ENCODE data around the gene ABCB7.

DNA sequence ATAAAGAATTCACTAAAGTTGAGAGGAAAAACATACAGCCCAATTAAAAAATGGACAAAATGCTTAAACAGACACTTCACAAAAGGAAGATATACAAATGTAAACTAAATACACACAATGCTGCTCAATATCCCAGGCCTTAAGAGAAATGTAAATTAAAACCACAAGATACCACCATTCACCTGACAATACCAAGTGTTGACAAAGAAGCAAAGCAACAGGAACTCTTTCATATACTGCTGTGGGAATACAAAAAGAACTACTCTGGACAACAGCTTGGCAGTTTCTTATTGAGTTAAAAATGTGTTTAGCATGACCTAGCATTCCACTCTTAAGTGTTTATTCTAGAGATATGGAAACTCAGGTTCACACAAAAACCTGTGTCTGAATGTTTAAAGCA lies 71.3 kb downstream of the ABCB7 start:
- TF ChIP-seq POLR2A (IDR thresholded peaks at IDR 0.05; ENCODE audit: low read depth, low read length) = no peak
- no peak for TF ChIP-seq POLR2AphosphoS5 (IDR thresholded peaks at IDR 0.05; ENCODE audit: low read depth, low read length)
